ENCODE data around the gene NOTCH1.

DNA sequence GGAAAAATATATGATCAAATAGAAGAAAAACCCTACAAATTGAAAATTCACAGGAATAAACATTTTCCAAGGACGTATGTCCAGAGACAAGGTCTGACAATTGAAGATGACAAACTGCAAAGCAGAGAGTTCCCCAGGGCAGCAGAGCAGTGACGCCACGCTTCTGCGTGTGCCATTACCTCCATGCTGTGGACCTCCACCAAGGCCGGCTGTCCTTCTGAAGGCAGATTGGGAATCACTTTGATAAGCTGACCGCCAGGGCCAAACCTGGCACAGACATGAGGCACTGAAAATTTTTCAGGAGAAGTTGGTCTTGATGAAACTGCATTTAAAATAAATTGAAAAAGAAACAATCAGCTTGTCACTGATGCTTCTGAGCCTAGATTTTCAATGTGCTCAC is 81.6 kb downstream of the NOTCH1 start:
- TF ChIP-seq, protein P1, sequence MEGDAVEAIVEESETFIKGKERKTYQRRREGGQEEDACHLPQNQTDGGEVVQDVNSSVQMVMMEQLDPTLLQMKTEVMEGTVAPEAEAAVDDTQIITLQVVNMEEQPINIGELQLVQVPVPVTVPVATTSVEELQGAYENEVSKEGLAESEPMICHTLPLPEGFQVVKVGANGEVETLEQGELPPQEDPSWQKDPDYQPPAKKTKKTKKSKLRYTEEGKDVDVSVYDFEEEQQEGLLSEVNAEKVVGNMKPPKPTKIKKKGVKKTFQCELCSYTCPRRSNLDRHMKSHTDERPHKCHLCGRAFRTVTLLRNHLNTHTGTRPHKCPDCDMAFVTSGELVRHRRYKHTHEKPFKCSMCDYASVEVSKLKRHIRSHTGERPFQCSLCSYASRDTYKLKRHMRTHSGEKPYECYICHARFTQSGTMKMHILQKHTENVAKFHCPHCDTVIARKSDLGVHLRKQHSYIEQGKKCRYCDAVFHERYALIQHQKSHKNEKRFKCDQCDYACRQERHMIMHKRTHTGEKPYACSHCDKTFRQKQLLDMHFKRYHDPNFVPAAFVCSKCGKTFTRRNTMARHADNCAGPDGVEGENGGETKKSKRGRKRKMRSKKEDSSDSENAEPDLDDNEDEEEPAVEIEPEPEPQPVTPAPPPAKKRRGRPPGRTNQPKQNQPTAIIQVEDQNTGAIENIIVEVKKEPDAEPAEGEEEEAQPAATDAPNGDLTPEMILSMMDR (IDR thresholded peaks at IDR 0.05; ENCODE audit: insufficient read depth, low read length, poor library complexity, severe bottlenecking) = no peak
- no peak for TF ChIP-seq EZH2phosphoT487 (conservative IDR thresholded peaks at IDR 0.05; ENCODE audit: low read length)
